Erythroblast (primary cell): ENCODE data around the gene EYA4.

ENCODE experiments used
- GATA1 ChIP-seq: IDR thresholded peaks from 2 replicates; pipeline ENCODE4 v1.6.1; 2011; ENCODE audit warnings: low read depth, mild to moderate bottlenecking, control low read depth, low read length, moderate library complexity
- POLR2A ChIP-seq: IDR thresholded peaks from 2 replicates; pipeline ENCODE4 v1.6.1; 2011; ENCODE audit warnings: mild to moderate bottlenecking, low read length

DNA sequence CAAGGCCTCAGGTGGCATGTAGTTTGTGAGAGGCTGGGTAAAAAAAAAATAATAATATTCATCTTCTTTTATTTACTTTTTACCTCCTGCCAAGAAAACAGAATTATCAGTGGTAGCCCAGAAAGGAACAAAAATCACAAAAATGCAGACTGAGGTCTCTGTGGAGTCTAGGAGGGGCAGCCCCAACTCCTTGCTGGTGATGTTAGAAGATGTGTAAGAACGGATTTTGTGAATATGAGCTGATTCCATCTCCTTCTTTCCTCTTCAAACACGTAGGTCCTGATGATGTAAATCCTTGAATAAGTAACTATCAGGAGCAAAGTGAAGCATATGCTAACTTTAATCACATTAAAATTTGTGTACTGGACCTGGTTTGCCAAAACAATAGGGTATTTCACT is 226.8 kb downstream of the EYA4 start:
- TF ChIP-seq POLR2A (no peak), GATA1 (no peak)
